ENCODE data around the gene KARS1. TPM values are rescaled to one million over a fixed set of nuclear protein-coding genes. Genes with fewer than 3 reads are reported as not detected.

Gene KARS1
- total and polyA plus RNA-seq, 11 donors, result 93.2 to 154 (median 129) TPM

DNA sequence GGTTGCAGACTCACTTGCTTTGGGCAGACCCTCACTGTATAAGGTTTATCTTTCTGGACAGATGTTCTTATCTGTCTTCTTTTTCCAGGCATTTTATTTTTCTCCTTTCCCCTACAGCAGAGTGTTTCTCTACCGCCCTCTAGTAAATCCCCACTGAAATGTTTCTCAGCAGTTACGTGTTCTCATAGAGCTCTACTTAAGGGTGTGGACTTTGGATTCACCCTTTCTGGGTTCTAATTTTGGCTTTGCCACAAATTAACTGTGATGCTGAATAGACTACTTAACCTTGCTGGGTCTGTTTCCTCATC, 26.3 kb downstream of the KARS1 start:
- peak overlapping the region in 2 of 12 donors; percentile 84 to 96 for H3K27ac ChIP-seq
- H3K4me1 ChIP-seq, result peaks cover 0 to 34% (median 19%) of the 10 kb centered on the region in 12 donors
- H3K9me3 ChIP-seq, result no peaks in the 10 kb centered on the region
- ATAC-seq (no peak), DNase-seq (no peak)
- H3K36me3 ChIP-seq, result peaks cover 0 to 56% (median 47%) of the 10 kb centered on the region in 9 donors
- TF ChIP-seq, protein P1, sequence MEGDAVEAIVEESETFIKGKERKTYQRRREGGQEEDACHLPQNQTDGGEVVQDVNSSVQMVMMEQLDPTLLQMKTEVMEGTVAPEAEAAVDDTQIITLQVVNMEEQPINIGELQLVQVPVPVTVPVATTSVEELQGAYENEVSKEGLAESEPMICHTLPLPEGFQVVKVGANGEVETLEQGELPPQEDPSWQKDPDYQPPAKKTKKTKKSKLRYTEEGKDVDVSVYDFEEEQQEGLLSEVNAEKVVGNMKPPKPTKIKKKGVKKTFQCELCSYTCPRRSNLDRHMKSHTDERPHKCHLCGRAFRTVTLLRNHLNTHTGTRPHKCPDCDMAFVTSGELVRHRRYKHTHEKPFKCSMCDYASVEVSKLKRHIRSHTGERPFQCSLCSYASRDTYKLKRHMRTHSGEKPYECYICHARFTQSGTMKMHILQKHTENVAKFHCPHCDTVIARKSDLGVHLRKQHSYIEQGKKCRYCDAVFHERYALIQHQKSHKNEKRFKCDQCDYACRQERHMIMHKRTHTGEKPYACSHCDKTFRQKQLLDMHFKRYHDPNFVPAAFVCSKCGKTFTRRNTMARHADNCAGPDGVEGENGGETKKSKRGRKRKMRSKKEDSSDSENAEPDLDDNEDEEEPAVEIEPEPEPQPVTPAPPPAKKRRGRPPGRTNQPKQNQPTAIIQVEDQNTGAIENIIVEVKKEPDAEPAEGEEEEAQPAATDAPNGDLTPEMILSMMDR (IDR thresholded peaks at IDR 0.05), result peak in 9 of 12 donors; percentile 21 to 59 (median 34)
- no peak for TF ChIP-seq POLR2A (IDR thresholded peaks at IDR 0.05)
- H3K4me3 ChIP-seq, result no peak overlapping the region
- H3K27me3 ChIP-seq, result no peaks in the 10 kb centered on the region
- intact Hi-C loops (cut with DNase I), result loop anchor here (1.0 to 10.0 kb wide), 10 partner anchors 49 to 156 kb away; partner anchors contain the start of genes GABARAPL2 (in 5 of the 10), TMEM170A (in 2 of the 10) and TMEM231 (in 1 of the 10)
- WGBS, 4 donors, result 4 to 17% (median 11%) methylated on average over 2 of the region's 2 CpGs

DNA sequence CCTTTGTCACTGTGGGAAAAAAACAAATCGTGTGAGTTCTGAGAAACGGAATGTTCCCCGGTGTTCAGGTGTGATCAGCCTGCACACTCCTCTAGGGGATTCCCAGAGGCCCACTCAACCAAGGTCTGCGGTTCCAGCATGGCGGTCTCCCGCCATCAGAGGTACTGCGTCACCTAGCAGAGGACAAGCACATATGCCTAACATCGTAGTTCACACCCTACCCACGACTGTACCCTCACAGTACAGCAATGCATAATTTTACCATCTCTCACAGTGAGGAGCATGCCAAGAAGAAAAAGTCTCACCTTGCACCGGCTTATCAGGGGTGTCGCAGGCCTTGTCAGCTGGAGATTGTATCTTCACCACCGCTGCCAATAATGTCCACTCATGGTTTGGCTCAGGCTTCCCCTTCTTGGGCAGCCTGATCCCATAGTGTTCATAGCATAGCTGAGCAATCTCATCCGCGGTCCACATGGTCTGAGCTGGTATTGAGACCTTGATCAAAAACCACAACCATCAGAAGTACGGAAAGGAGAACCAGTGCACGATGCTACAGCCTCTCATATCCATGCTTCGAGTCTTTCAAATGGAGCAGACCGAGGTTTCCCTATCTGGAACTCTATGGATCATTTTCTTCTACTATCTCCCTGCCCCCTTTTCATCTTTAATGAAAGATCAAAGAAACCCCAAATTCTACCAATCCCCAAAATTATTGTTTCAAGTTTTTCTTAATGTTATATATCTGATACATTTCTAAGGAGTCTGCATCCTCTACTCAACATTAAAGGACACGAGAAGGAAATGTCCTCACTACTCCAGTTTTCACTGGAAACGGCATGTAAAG, 26.9 kb downstream of the KARS1 start:
- no peak for TF ChIP-seq POLR2A (IDR thresholded peaks at IDR 0.05)
- peaks cover 0 to 56% (median 47%) of the 10 kb centered on the region in 9 donors for H3K36me3 ChIP-seq
- intact Hi-C loops (cut with DNase I), result loop anchor here (1.0 to 10.0 kb wide), 10 partner anchors 48 to 156 kb away; partner anchors contain the start of genes GABARAPL2 (in 5 of the 10), TMEM170A (in 2 of the 10) and TMEM231 (in 1 of the 10)

DNA sequence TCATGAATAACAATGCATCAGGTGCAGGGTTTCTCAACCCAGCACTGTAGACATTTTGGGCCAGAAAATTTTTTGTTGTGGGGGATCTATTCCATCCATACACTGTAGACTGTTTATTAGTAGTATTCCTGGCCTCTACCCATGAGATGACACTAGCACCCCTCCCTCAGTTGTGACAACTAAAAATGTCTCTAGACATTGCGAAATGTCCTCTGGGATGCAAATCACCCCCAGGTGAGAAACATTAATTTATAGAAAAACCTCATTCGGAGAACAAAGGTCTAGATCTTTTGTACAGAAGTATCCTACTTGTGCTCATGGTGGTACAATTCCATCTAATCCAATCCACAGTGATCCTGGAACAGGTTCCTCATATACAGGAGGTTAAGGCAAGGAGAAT, 28.7 kb downstream of the KARS1 start:
- TF ChIP-seq POLR2A (IDR thresholded peaks at IDR 0.05), result no peak
- TF ChIP-seq, protein P1 (IDR thresholded peaks at IDR 0.05), result no peak
- Histone ChIP-seq H3K4me3 (no peak overlapping the region), H3K4me1 (peaks cover 0 to 34% (median 19%) of the 10 kb centered on the region in 12 donors), H3K27me3 (no peaks in the 10 kb centered on the region), H3K27ac (no peak overlapping the region), H3K36me3 (peaks cover 0 to 68% (median 60%) of the 10 kb centered on the region in 9 donors), H3K9me3 (no peaks in the 10 kb centered on the region)
- DNase-seq, result no peak
- WGBS, 4 donors, result 95 to 98% (median 96%) methylated on average over 2 of the region's 2 CpGs
- intact Hi-C loops (cut with DNase I), result loop anchor here in 2 of 10 donors (5.0 to 10.0 kb wide), 2 partner anchors 144 to 146 kb away; no protein-coding TSS in a partner anchor
- no peak for ATAC-seq

More for the DNA sequence above, 26.9 kb downstream of the KARS1 start:
- ATAC-seq (no peak), DNase-seq (no peak)
- WGBS, 4 donors, result 78 to 84% (median 79%) methylated on average over 20 of the region's 20 CpGs
- H3K4me3 ChIP-seq, result no peak overlapping the region
- H3K4me1 ChIP-seq, result peaks cover 0 to 34% (median 19%) of the 10 kb centered on the region in 12 donors
- H3K27ac ChIP-seq, result peak overlapping the region in 2 of 12 donors; percentile 84 to 96
- no peaks in the 10 kb centered on the region for H3K9me3 ChIP-seq
- H3K27me3 ChIP-seq, result no peaks in the 10 kb centered on the region

DNA sequence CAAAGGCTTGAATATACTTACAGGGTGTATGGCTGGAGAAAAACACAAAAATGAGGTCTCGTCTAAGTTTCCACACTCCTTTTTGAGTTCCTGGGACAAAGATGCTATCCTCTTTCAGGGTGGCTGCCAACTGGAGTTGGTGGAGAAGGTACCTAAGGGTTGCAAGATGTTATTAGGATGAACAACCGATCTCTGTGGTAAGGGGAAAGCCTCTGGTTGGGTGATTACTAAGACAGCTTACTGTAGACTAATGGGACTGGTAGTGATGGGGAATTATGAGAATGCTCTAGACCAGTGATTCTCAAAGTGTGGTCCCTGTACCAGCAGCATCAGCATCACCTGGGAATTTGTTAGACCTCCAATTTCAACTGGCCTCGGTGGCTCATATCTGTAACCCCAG, 30.3 kb downstream of the KARS1 start:
- Histone ChIP-seq H3K27ac (peak overlapping the region in 1 of 12 donors; percentile 61), H3K4me1 (peaks cover 0 to 26% (median 13%) of the 10 kb centered on the region in 12 donors), H3K36me3 (peaks cover 0 to 84% (median 76%) of the 10 kb centered on the region in 9 donors), H3K4me3 (no peak overlapping the region), H3K9me3 (no peaks in the 10 kb centered on the region), H3K27me3 (no peaks in the 10 kb centered on the region)
- TF ChIP-seq, protein P1 (IDR thresholded peaks at IDR 0.05), result no peak
- no peak for TF ChIP-seq POLR2A (IDR thresholded peaks at IDR 0.05)
- intact Hi-C loops (cut with DNase I), result loop anchor here in 2 of 10 donors (5.0 to 10.0 kb wide), 2 partner anchors 142 to 145 kb away; no protein-coding TSS in a partner anchor
- 93 to 97% (median 95%) methylated on average over 3 of the region's 3 CpGs for WGBS, 4 donors
- DNase-seq, result no peak
- no peak for ATAC-seq

Measured in heart left ventricle (tissue), 16 donors.